Spleen (tissue), 7 donors: Measurements from ENCODE around the gene TMIE.

Experiments used
- CTCF ChIP-seq, 11 experiments: fragments of 200-600 bp in 7 of 11; fragments of 450-650 bp in 4 of 11; sonication (generic) in 4 of 11; IDR thresholded peaks in 8 of 11; conservative IDR thresholded peaks in 3 of 11; 1 replicate in 7 of 11; 2 replicates in 4 of 11; pipeline versions ENCODE4 v1.4.0 to v1.8.0; 2016 to 2021; ENCODE audit warnings: antibody characterized with exemption in 11 of 11, inconsistent platforms in 4 of 11, mild to moderate bottlenecking in 1 of 11
- POLR2A ChIP-seq, 3 donors: fragments of 450-650 bp; IDR thresholded peaks; one replicate each; pipeline ENCODE4 v1.5.1; 2017; ENCODE audit warnings: antibody characterized with exemption in 3 of 3, mild to moderate bottlenecking in 1 of 3
- POLR2AphosphoS5 ChIP-seq, 3 donors: sonication (generic); formaldehyde crosslinking; IDR thresholded peaks; one replicate each; pipeline ENCODE4 v1.5.1; 2017; ENCODE audit warnings: antibody characterized with exemption in 3 of 3
- donor health status: DM: no; HTN: no; CAD: no; lungs with moderate emphysema.
- donor health status: DM: no; HTN: no; CAD: no.
- donor health status: DM: no; HTN: no; CAD: no.

GRCh38 chr3:46672349-46672695, 28.9 kb upstream of the TMIE start:
- TF ChIP-seq CTCF (IDR thresholded peaks at IDR 0.05 in 8 of 11, conservative IDR thresholded peaks at IDR 0.05 in 3 of 11): no peak
- no peak for TF ChIP-seq POLR2A (IDR thresholded peaks at IDR 0.05)
- TF ChIP-seq POLR2AphosphoS5 (IDR thresholded peaks at IDR 0.05): no peak
